DOHH2 (cell line): ENCODE results near the gene KDELR3.

ENCODE experiments used
- EZH2phosphoT487 ChIP-seq: fragments of 200-600 bp; sonication (generic); IDR thresholded peaks from 2 replicates; pipeline ENCODE4 v1.6.1; 2017; ENCODE audit warnings: borderline replicate concordance, mild to moderate bottlenecking, antibody characterized with exemption, low read length, moderate library complexity, mixed read lengths
- TF ChIP-seq, protein P1 (sequence below): fragments of 200-600 bp; sonication (generic); IDR thresholded peaks from one replicate; pipeline ENCODE4 v1.5.1; 2014; ENCODE audit warnings: antibody characterized with exemption, mild to moderate bottlenecking, low read depth, low read length; ENCODE audit not compliant: poor library complexity, severe bottlenecking

DNA sequence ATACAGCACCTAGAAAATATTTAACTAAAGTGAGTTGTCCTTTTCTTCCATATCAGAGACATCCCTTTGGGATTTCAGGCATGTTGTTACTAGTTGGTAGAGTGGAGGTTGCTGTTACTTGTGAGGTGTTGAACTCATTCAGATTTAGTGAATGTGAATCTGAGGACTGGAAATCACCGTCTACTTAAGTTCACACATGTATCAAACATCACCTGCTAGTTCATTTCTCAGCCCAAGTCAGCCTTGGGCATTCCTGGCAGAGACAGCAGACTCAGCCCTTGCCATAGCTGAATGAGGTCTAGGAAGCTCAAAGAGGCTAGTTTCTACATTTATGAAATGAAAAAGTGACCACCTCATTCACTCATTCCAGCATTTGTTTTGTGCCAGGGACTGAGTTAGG is 9.7 kb downstream of the KDELR3 start:
- no peak for TF ChIP-seq EZH2phosphoT487
- TF ChIP-seq, protein P1, sequence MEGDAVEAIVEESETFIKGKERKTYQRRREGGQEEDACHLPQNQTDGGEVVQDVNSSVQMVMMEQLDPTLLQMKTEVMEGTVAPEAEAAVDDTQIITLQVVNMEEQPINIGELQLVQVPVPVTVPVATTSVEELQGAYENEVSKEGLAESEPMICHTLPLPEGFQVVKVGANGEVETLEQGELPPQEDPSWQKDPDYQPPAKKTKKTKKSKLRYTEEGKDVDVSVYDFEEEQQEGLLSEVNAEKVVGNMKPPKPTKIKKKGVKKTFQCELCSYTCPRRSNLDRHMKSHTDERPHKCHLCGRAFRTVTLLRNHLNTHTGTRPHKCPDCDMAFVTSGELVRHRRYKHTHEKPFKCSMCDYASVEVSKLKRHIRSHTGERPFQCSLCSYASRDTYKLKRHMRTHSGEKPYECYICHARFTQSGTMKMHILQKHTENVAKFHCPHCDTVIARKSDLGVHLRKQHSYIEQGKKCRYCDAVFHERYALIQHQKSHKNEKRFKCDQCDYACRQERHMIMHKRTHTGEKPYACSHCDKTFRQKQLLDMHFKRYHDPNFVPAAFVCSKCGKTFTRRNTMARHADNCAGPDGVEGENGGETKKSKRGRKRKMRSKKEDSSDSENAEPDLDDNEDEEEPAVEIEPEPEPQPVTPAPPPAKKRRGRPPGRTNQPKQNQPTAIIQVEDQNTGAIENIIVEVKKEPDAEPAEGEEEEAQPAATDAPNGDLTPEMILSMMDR, result no peak
